GM21717 (cell line): ENCODE data around the gene TOM1L2.

Experiments used
- ATAC-seq: cut with Tn5 transposase; IDR thresholded peaks from one replicate; pipeline ENCODE4 v1.9.1; 2021; ENCODE audit warnings: mild to moderate bottlenecking, moderate library complexity; ENCODE audit not compliant: unreplicated experiment

TOM1L2 gene

DNA sequence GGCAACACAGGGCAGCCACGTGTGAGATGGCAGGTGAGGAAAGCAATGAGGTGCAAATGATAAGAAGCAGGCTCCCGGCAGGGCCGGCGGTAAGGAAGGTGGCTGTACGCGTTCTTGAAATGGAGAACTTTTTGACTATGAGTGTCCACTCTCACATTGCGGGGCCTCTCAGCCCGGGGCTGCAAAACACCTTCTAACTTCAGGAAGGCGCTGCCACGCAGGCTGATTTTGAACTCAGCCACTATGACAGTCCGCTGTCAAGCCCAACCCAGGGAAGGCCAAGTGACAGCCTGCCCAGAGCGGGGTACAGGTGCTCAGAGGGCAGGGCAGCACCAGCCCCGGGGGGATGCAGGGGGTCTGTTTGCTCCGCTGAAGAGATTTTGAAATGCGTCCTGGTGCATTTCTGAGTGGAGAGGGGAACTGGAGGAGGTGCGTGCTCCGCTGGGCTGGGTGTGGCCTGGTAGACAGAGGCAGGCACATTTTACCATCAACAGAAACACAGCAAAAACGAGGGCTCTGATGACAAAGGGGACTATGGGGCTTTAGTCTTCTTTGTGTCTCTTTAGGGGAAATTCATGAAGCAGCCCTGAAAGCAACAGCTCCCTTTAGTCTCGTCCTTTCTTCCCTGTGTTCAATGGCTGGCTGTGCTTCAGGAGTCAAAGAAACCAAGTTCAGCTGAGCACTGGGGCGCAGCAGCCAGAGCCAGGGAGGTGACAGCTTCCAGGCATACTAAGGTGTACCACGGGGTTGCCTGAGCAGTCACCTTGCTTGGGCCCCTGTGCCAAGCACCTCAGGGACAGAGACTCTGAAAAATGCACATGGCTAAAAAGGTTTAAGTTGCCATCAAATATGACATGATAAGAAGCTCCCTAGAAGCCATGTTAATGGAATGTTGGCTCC, 120.8 kb downstream of the TOM1L2 start:
- ATAC-seq: no peak

DNA sequence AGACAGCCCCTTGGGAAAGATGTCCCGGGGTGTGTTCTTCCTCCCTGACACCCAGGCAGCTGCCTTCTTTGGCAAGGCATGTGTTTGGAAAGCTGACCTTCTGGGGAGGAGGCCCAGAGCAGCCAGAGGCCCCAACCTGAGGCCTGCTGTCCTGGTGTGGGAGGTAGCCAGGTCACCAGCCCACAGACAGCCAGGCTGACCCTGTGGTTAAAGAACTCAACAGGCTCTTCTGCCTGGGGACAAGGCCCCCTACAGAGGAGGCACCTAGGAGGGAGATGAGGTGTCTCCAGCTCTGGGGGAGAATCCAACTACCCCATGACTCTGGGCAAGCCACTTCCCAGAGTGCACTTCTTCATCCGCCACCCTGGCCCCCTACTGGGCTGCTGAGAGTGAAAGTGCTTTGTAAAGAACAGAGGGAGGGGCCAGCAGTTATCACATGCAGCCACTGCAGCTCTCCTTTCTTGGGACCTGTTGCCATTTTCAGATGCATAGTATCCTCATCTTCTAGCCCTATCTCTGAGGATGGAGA, 122.3 kb downstream of the TOM1L2 start:
- ATAC-seq: no peak

DNA sequence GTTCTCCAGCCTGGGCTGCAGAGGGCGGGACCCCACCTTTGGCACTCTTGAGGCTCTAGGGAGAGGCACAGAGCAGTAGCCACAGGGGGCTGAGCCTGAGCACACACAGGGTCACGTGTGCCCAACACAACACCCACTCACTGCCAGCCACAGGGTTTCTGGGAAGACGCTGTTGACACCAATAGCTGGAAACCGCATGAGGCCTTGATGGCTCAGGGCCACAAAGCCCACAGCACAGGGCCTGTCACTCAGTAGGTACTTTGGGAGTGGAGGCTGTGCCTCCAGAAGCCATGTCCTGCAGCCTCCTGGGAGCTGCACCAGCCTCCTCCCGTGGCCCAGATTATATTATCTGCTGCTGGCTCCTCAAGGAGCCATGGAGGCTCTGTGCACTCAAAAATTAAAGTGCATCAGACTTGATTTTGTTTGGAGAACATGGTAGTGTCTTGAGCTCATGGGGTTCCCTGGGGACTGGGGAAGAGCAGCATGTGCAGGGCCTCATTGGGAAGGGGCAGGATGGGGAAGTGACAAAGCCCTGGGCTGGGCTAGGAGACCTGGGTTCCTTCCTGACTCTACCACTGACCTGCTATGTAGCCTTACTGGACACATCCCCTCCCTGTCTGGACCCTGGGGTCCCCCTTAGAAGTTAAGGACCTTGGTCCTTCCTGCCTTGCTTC, 122.9 kb downstream of the TOM1L2 start:
- ATAC-seq: no peak

DNA sequence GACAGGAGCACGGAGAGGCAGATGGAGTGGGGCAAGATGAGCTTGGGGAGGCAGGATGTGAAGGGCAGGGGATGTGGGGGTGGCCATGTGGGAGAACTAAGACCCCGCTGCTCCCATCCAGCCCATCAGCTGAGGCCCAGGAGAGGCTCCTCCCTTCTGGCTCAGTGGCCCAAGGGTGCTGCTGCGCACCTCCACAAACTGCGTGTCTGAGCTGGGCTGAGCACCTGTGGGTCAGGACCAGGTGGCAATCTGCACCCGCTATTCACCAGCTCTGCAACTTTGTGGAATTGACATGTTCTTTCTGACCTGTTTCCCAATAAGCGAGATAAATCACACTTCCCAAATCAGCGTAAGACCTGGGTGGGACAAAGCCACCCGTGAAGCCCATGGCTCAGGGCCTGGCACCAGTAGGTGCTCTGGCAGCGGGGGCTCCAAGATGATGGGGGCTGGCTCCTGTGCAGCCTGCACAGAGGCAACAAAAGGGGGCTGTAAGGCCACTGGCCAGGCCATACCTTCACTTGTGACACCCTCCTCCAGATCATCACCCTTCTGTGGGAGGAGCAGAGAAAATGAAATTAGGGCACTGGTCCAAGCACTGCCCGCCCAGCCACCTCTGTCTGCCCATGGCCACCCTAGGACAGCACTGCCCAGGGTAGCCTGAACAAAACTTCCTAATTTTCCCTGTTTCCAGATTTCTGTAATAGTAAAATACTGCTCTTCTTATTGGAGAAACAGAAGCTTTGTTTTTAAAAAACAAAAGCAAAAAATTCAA, 123.7 kb downstream of the TOM1L2 start:
- no peak for ATAC-seq

DNA sequence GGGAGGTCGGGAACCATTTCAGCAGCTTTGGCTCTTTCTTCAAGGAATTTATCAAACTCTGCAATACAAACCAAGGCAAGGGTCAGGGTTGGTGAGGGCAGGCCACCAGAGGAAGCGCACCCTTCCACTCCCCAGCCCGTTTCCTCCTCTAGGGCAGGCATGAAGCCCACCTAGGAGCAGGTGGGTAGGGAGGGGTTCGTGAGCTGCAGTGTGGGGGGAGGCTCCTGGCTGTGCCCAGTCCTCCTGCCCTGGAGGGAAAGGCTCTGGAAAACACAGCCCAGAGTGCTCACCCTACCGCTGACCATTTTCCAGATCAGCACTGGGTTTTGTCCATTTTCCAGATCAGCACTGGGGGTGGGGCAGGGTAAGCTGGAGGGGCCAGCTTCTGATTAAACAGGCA, 124.5 kb downstream of the TOM1L2 start:
- no peak for ATAC-seq

DNA sequence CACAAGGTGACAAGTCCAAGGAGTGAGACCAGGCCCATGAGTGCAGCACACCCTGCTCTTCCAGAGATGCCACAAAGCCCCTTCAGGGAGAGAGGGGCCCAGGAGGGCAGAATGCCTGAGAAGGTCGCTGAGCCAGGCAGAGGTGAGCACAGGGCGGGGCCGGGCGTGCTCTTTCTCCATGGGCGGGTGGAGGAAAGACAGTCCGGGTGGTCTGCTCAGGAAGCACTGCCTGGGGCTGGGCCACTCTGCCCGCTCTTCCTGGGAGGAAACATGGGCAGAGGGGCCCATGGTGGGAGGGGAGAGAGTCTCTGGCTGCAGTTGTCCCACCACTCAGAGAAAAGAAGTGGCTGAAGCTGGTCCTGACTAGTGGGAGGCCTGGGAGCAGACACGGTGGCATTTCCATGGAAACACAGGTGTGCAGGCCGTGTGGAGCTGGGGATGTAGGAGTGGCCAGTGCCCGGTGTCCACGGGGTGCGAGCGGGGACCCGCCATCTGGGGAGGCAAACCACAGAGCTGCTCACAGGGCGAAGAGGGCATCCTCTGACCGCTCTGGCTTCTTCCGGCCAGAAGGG, 125.0 kb downstream of the TOM1L2 start:
- no peak for ATAC-seq

DNA sequence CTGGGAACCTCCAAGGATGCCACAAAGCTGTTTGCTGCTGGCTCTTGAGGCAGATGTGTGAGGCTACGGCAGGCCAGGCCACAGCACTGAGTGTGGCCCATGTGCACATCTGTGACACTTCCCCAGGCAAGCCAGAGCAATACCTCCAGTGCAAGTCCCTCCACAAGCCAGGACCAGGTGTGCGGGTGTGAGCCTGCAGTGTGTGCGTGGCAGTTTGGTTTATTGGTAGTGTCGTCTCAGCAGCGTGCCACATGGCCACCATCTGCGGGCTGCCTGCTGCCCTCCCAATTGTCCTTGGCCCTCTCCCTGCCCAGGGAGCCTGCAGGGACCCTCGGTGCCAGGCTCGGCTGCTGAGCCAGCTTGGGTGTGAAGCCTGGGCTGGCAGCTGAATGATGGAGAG, 125.6 kb downstream of the TOM1L2 start:
- no peak for ATAC-seq

DNA sequence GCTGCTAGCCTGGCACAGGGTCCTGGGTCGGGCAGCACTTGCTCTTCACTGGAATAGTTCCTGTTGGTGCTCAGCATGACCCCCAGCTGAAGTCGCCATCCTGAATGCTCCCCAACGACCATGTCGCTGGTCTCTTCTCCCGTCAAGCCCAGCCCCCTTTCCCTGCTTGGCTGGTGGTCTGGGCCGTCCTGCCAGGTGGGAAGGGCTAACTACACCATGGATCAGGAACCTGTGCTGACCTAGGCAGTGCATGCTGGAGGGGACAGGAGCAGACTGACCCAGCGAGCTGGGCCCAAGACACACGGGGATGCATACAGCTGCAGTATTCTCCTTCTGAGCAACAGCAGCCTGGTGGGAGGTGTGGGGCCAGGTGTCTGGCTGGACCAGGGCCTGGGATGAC, 126.2 kb downstream of the TOM1L2 start:
- ATAC-seq: no peak

DNA sequence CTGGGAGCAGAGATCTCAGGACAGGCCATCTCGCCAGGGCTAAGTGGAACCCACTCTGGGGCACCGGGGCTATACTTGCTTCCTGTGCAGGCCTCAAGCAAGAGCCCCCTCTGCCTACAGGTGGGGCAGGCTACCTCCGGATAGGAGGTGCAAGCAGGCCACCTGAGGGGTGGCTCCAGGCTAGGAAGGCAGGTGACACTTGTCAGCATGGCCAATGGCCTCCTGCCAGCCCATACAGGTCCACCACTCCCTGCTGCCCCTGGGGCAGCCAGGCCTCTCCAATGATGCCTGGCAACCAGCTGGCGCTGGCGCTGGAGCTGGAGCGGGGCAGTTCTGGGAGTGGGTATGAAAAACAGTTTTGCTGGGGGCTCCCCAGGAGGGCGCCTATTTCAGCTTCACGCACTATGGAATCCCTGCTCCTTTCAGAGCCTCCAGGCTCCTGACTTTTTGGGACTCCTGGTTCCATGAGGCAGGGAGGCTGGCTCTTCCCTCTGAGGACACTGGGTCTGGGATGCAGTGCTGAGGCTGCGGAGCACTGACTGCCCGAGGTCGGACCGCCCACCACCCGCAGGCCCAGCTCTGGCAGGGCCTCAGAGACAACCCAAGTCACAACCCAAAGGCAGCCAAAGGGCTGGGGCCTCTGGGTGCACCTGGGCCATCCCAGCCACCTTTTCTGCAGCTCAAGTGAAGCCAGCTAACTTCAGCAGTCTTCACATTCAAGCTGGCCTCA, 127.0 kb downstream of the TOM1L2 start:
- no peak for ATAC-seq

DNA sequence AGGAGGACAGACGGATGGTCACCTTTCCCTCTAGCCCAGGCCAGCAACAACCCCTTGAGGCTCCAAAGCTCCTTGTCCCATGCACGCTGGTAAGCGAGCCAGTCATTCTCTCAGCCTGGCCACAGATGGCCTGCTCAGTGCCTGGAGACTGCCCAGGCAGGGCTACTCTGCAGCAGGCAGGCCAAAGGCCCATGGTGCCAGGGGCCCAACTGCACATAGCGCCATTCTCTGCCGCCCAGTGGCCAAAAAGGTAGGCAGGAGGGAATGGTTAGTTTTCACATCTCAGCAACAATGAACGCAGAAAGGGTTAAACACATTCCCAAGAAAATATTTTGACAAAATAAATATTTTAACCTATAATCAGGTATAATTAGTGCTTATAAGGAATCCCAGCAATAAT, 127.7 kb downstream of the TOM1L2 start:
- no peak for ATAC-seq

DNA sequence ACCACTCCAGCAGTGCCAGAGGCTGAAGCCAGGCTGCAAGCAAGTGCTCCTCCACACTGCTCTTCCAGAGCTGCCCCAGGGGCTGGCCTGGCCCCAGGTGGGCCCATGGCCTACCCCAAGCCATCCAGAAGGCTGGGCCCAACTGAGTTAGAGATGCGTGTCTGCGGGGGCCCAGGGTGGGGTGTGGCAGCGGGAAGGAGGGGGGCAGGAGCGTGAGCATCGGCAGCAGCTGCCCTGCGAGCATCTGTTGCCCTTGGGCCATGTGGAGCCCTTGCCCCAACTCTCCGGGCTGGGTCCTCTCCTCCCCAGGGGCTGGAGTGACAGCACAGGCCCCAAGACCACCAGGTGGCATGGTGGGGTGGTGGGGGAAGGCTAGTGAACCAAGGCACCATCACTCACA, 128.1 kb downstream of the TOM1L2 start:
- no peak for ATAC-seq

DNA sequence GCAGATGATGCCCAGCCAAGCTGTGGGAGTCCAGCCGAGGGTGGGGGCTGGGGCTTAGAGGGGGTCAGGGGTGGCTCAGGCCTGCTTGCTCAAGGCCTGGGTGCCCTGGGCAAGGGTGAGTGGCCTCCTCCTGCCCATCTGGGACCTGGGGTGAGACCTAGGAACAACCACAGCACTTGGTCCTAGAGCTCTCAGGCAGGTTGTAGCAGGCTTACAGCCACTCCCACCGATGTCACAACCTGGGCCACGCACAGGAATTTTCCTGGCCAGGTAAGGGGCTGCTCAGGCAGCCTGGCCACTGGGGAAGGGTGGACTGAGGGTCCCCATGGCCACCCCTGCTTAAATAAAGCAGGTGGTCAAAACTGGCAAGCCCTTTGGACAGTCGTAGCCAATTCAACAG, 129.1 kb downstream of the TOM1L2 start:
- ATAC-seq: no peak

DNA sequence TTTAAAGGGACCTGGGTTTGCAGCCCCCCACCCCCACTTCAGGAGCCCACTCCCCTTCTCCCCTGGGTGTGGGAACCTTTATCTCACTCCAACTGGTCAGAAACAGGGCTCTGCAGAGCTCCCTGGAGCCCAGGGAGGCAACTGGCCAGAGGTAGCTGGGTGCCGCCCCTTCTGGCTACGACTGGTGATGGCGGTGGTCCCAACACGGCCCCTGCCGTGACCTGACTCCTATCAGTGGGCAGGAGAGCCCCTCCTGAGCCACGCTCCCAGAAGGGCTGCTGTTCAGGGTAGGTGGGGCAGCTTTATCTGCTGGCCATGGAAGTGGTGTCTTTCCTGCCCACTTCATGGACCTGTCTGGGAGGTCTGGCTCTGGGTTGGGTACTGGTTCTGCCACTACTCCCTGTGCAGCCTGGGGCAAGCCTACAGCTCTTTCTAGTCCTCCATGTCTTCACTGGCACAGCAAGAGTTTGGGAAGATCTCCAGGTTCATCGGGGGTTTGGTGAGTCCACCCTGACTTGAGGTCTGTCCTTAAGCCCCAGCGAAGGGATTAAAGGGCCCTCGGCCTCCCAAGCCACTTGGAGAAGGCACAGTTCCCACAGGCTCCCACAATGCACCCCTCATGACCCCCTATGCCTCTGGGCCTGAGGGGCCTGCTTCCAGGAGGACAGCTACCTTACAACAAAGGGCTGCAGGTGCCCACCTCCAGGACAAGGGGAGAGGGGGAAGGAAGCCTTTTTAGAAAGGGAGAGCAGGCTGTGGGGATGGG, 129.9 kb downstream of the TOM1L2 start:
- ATAC-seq: no peak

DNA sequence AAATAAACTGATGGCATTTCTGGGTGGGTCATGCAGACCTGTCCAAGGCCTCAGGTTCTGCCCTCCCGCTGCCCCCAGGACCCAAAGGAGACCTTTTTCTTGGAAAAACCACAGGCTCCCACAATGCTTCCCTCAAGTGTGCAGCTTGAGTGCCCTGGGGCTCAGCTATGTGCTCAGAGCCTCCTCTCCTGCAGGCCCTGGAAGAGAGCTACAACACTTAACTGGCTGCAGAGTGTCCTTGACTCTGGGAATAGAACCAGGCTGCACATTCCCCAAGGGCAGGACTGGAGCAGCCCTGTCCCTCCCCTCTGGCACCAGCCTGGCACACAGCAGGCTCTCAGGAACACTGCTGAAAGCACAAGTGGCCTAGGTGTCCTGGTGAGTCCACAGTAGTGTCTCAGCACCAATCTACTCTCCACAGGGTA, 130.6 kb downstream of the TOM1L2 start:
- ATAC-seq: no peak

DNA sequence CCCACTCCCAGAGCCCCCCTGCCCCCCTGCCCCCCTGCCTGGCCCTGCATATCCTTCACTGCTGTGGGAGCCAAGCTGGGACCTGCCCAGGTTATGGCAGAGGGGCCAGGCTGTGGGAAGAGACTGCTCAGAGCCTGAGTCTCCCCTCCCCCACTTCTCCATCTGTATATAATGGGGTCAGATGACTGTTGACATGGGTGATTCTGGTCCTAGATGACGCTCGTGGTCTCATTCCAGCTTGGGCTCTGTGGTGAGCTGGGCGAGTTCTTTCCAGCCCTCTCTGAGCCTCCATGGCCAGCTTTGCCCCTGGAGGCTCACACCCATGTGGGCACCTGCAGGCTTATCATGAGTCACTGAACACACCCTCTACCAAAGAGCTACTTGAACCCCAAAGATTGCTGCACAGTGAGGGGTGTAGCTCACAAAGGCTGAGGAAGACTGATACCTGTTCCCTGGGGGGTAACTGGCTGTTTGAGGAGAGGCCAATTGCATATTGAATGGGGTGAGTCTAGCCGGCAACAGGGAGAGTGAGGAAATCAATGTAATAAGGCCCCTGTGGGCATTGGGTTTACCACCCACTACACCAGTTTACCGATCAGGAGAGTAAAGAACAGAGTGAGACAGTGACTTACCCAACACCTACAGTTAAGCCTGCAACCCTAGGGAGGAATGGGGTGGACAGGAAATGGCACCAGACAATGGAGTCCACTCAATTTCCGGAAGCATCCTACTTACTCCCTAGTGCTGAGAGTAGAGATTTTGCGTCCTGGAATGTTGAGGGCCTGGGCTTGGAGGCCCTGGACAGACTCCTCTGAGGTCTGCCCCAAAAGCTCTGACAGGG, 131.2 kb downstream of the TOM1L2 start:
- no peak for ATAC-seq

DNA sequence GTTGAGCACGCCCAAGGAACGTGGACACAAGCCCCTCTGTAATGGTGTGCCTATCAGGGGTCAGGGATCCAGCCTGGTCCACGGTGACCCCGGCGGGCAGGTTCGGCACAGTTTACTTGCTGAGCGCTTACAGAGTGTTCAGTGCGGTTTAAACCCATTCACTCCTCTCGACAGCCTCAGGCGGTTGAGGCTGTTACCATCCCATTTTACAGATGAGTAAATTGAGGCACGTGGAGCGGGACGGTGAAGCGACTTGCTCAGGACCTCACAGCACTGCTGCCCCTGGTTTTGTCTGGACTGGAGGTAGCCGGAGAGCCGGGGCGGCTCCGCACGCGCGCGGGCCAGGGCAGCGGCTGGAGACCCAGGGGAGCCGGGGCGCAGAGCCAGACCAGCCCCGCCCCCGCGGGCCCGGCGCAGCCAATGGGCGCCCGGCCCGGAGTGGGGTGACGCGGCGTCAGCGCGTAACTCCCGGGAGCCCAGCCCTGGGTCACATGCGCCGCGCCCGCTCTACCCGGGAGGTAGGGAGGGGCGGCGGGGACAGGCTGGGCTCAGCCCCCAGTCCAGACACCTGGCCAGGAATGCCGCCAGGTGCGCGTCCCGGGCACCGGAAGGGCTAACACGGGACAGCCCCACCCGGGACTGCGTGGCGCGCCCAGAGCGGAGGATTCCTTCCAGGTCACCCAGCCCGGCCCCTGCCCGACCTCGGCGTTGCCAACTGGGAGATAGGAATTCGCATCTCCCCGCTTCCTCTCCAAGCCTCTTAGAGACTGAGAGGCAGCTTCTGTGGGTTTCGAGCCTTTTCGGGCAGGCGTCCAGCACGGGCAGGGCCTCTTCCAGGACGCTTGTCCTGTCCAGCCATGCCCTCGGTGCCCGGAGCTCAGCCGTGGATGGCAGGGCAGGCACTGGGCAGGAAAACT, 132.2 kb downstream of the TOM1L2 start:
- ATAC-seq: peak; percentile 51
